RWPE2 (cell line): ENCODE data around the gene FBXL14.

Experiments used
- ATAC-seq: fragments of 200-7000 bp; cut with Tn5 transposase; 3 replicates; pipeline ENCODE4 v1.9.1; 2021; ENCODE audit warnings: low read depth
- DNase-seq: peaks from one replicate; pipeline ENCODE4 v3.0.0-alpha.2; 2020; ENCODE audit warnings: low spot score
- H3K27ac ChIP-seq: fragments of 450-650 bp; 2 replicates; pipeline ENCODE4 v1.5.1; 2017; ENCODE audit warnings: mild to moderate bottlenecking; ENCODE audit not compliant: poor library complexity, severe bottlenecking
- H3K27me3 ChIP-seq: fragments of 250-450 bp; sonication (Bioruptor Pico); 2 replicates; pipeline ENCODE4 v1.5.1; 2021; ENCODE audit warnings: mild to moderate bottlenecking, moderate library complexity; ENCODE audit not compliant: insufficient read depth, poor library complexity, severe bottlenecking
- H3K36me3 ChIP-seq: fragments of 250-450 bp; sonication (Bioruptor Pico); 2 replicates; pipeline ENCODE4 v1.5.1; 2020; ENCODE audit warnings: low read depth, mild to moderate bottlenecking, moderate library complexity
- H3K4me1 ChIP-seq: fragments of 250-450 bp; sonication (Bioruptor Pico); 2 replicates; pipeline ENCODE4 v1.5.1; 2021; ENCODE audit warnings: mild to moderate bottlenecking, moderate library complexity; ENCODE audit not compliant: insufficient read depth, poor library complexity, severe bottlenecking
- H3K4me3 ChIP-seq: fragments of 250-450 bp; sonication (Bioruptor Pico); 2 replicates; pipeline ENCODE4 v1.5.1; 2021; ENCODE audit warnings: mild to moderate bottlenecking, moderate library complexity; ENCODE audit not compliant: severe bottlenecking
- H3K9me3 ChIP-seq: fragments of 250-450 bp; sonication (Bioruptor Pico); 2 replicates; pipeline ENCODE4 v1.5.1; 2021; ENCODE audit warnings: mild to moderate bottlenecking, moderate library complexity; ENCODE audit not compliant: severe bottlenecking
- CTCF ChIP-seq: fragments of 450-650 bp; IDR thresholded peaks from one replicate; pipeline ENCODE4 v1.5.1; 2017; ENCODE audit warnings: mild to moderate bottlenecking, moderate library complexity; ENCODE audit not compliant: poor library complexity, severe bottlenecking

The FBXL14 gene

GRCh38 chr12:1523558-1524050 lies 70.8 kb downstream of the FBXL14 start:
- DNase-seq (peak; percentile 34), ATAC-seq (no peak)
- no peaks in the 10 kb centered on the region for H3K9me3 ChIP-seq
- H3K4me1 ChIP-seq, result peaks cover 15% of the 10 kb centered on the region
- H3K4me3 ChIP-seq, result no peak overlapping the region
- no peak for TF ChIP-seq CTCF
- H3K27ac ChIP-seq, result no peak overlapping the region
- no peaks in the 10 kb centered on the region for H3K36me3 ChIP-seq
- no peaks in the 10 kb centered on the region for H3K27me3 ChIP-seq

GRCh38 chr12:1523046-1523445 lies 71.3 kb downstream of the FBXL14 start:
- Histone ChIP-seq H3K27ac (no peak overlapping the region), H3K9me3 (no peaks in the 10 kb centered on the region), H3K36me3 (no peaks in the 10 kb centered on the region), H3K4me3 (no peak overlapping the region), H3K4me1 (peaks cover 18% of the 10 kb centered on the region), H3K27me3 (no peaks in the 10 kb centered on the region)
- TF ChIP-seq CTCF, result no peak
- peak; percentile 51 for DNase-seq
- no peak for ATAC-seq

GRCh38 chr12:1519642-1520041 lies 74.7 kb downstream of the FBXL14 start:
- Histone ChIP-seq H3K27me3 (no peaks in the 10 kb centered on the region), H3K27ac (peak overlapping the region; percentile 60), H3K36me3 (no peaks in the 10 kb centered on the region), H3K9me3 (no peaks in the 10 kb centered on the region), H3K4me3 (no peak overlapping the region), H3K4me1 (peaks cover 23% of the 10 kb centered on the region)
- DNase-seq (peak; percentile 59), ATAC-seq (peak; percentile 14; the same call in 2 of the 3 replicates)
- TF ChIP-seq CTCF, result no peak

GRCh38 chr12:1518591-1519516 lies 75.5 kb downstream of the FBXL14 start:
- peak; percentile 88 for ATAC-seq
- H3K4me3 ChIP-seq, result peak overlapping the region; percentile 4

More at GRCh38 chr12:1518591-1519516, 75.5 kb downstream of the FBXL14 start:
- peaks cover 23% of the 10 kb centered on the region for H3K4me1 ChIP-seq
- H3K27me3 ChIP-seq, result no peaks in the 10 kb centered on the region
- DNase-seq, result peak; percentile 78
- H3K27ac ChIP-seq, result peak overlapping the region; percentile 60
- H3K36me3 ChIP-seq, result no peaks in the 10 kb centered on the region
- no peaks in the 10 kb centered on the region for H3K9me3 ChIP-seq
- TF ChIP-seq CTCF, result no peak
